Mucosa of rectum (tissue), 2 donors: ENCODE results near the gene JTB.
"Not testable (repeated sequence)": the region's sequence is repeated elsewhere in the genome, so short reads cannot be mapped to it uniquely, and the experiment has no call there.

ENCODE experiments used
- H3K27ac ChIP-seq, 2 donors: one replicate each; pipeline ENCODE4 v1.7.0; 2013; ENCODE audit warnings: inconsistent platforms in 2 of 2, low read depth in 2 of 2, low read length in 2 of 2
- H3K27me3 ChIP-seq, 2 donors: one replicate each; pipeline ENCODE4 v1.7.0; 2013; ENCODE audit warnings: low read length in 2 of 2; ENCODE audit not compliant: control insufficient read depth in 2 of 2, insufficient read depth in 2 of 2
- H3K36me3 ChIP-seq, 2 donors: one replicate each; pipeline ENCODE4 v1.7.0; 2013; ENCODE audit warnings: low read length in 2 of 2; ENCODE audit not compliant: control insufficient read depth in 2 of 2, insufficient read depth in 2 of 2
- H3K4me1 ChIP-seq, 2 donors: one replicate each; pipeline ENCODE4 v1.7.0; 2013; ENCODE audit warnings: low read length in 2 of 2, mild to moderate bottlenecking in 1 of 2; ENCODE audit not compliant: control insufficient read depth in 2 of 2, insufficient read depth in 2 of 2
- H3K4me3 ChIP-seq, 2 donors: one replicate each; pipeline ENCODE4 v1.7.0; 2013; ENCODE audit warnings: low read length in 2 of 2
- H3K9ac ChIP-seq, 2 donors: one replicate each; pipeline ENCODE4 v1.7.0; 2013; ENCODE audit warnings: low read length in 2 of 2, low read depth in 1 of 2, mild to moderate bottlenecking in 1 of 2
- H3K9me3 ChIP-seq, 2 donors: one replicate each; pipeline ENCODE4 v1.7.0; 2013; ENCODE audit warnings: low read length in 2 of 2; ENCODE audit not compliant: control insufficient read depth in 2 of 2
- donor health status: healthy.
- donor health status: Normal muscosa, but diverticular disease.

JTB gene

DNA sequence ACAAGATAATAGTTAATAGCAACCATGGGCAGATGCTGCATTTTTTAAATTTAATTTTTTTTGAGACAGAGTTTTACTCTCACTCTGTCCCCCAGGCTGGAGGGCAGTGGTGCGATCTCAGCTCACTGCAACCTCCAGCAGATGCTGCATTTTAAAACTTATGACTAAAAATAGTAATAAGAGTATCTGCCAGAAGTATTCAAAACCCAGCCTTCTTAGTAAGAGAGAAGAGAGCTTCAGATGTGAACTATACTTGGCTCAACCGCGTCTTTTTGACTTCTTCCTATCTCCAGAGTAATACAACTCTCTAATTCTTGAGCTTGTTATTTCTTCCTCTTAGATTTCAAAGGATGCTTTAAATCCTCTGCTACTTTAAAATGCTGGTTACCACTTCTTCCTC is 17.7 kb upstream of the JTB start:
- Histone ChIP-seq H3K9ac (no peak overlapping the region), H3K36me3 (peaks cover 21 to 22% of the 10 kb centered on the region in 2 donors), H3K27me3 (no peaks in the 10 kb centered on the region)

GRCh38 chr1:153991806-153992205 is 14.3 kb upstream of the JTB start:
- Histone ChIP-seq H3K9me3 (no peaks in the 10 kb centered on the region), H3K27ac (peak overlapping the region in 1 of 2 donors; percentile 94), H3K27me3 (no peaks in the 10 kb centered on the region), H3K36me3 (peaks cover 21 to 22% of the 10 kb centered on the region in 2 donors), H3K9ac (peak overlapping the region; percentile 96 to 99), H3K4me1 (peaks cover 12 to 20% of the 10 kb centered on the region in 2 donors), H3K4me3 (peak overlapping the region; percentile 97)

More for the DNA sequence above, 17.7 kb upstream of the JTB start:
- Histone ChIP-seq H3K27ac (no peak overlapping the region), H3K4me3 (no peak overlapping the region), H3K9me3 (no peaks in the 10 kb centered on the region), H3K4me1 (peaks cover 10 to 17% of the 10 kb centered on the region in 2 donors)

DNA sequence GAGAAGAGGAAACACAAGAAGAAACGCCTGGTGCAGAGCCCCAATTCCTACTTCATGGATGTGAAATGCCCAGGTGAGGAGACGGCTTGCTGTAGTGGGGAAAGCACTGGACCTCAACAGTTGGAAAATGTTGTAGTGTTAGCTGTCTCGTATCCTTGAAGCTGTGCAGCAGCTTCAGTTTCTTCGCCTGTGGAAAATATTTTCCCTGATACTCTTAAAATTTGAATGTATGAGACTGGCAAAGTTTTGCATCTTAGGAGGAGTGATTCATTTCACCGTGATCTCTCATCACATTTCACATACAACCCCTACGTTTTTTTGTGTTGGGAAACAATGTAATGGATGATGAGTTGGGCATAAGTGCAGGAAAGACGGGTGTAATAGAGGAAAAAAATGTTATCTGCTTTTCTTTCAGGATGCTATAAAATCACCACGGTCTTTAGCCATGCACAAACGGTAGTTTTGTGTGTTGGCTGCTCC is 13.7 kb upstream of the JTB start:
- H3K36me3 ChIP-seq: peaks cover 21 to 22% of the 10 kb centered on the region in 2 donors
- peak overlapping the region; percentile 94 for H3K27ac ChIP-seq
- no peaks in the 10 kb centered on the region for H3K9me3 ChIP-seq
- peak overlapping the region; percentile 96 to 99 for H3K9ac ChIP-seq
- peak overlapping the region; percentile 97 for H3K4me3 ChIP-seq
- H3K4me1 ChIP-seq: peaks cover 16 to 25% of the 10 kb centered on the region in 2 donors
- H3K27me3 ChIP-seq: no peaks in the 10 kb centered on the region

- no peaks in the 10 kb centered on the region for H3K27me3 ChIP-seq
- peak within 1 kb of the TSS; percentile 96 to 99 for H3K9ac ChIP-seq
- no peaks in the 10 kb centered on the region for H3K9me3 ChIP-seq
- H3K36me3 ChIP-seq: peaks cover 21 to 22% of the 10 kb centered on the region in 2 donors
- peaks cover 16 to 25% of the 10 kb centered on the region in 2 donors for H3K4me1 ChIP-seq
- H3K27ac ChIP-seq: peak within 1 kb of the TSS; percentile 94
- peak within 1 kb of the TSS; percentile 97 for H3K4me3 ChIP-seq
Observed at GRCh38 chr1:153990468-153991150, 13.1 kb upstream of the JTB start, which contains the start of gene RPS27. TSS of gene RPS27 (plus strand) at chr1:153990762. CDS start at chr1:153990797, 35 bp downstream.

DNA sequence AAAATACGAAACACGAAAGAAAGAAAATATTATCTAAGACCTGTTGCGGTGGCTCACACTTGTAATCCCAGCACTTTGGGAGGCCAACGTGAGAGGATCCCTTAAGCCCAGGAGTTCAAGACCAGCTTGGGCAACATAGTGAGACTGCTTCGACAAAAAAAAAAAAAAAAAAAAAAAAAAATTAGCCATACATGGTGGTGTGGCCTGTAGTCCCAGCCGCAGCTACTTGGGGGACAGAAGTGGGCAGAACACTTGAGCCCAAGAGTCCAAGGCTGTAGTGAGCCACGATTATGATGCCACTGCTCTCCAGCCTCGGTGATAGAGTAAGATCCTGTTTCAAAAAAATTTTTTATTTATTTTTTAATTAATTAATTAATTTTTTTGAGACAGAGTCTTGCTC is 10.1 kb upstream of the JTB start:
- H3K27me3 ChIP-seq: no peaks in the 10 kb centered on the region
- no peaks in the 10 kb centered on the region for H3K9me3 ChIP-seq
- no peak overlapping the region for H3K9ac ChIP-seq
- H3K36me3 ChIP-seq: peaks cover 7 to 8% of the 10 kb centered on the region in 2 donors
- H3K27ac ChIP-seq: no peak overlapping the region
- peaks cover 20 to 29% of the 10 kb centered on the region in 2 donors for H3K4me1 ChIP-seq
- H3K4me3 ChIP-seq: no peak overlapping the region

DNA sequence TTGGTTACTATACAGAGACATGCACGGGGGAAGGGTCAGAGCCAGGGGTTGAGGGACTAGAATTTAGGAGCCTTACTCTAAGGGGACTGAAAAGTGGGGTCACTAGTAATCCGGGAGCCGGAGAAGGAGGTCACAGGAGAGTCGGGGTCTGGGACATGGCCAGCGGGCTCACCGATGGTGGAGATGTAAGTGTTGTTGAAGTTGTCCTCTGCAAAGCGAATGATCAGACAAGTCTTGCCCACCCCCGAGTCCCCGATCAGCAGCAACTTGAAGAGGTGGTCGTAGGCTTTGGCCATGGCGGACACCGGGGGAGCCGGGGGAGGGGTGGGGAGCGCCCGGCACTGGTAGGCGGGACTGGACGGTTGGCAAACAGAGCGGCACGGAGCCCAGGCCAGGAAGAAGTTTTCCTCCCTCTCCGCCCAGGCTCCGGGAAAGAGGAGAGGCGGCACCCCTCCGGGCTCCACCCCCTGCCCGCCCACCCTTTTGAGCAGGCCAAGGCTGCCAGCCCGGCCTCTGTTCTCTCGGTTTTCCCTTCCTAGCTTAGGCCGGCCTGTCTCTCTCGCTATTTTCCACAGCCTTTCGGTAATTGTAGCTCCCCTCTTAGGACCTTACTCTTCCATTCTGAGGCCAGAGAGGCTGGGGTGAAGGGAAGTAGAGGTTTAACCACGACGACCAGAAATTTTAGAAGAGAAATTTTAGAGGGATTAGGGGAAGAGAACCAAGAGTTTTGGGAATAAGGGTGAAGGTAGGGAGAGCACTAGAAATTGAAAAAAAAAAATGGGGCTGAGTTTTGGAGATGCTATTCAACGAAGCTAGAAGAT is 8.7 kb upstream of the JTB start, which contains the start of gene RAB13:
TSS of gene RAB13 (minus strand) at position 399 of the 821 bp plus-strand sequence. CDS start at position 296, 103 bp downstream.
- Histone ChIP-seq H3K9me3 (no peaks in the 10 kb centered on the region), H3K4me3 (peak within 1 kb of the TSS; percentile 76 to 92), H3K36me3 (no peaks in the 10 kb centered on the region), H3K27me3 (no peaks in the 10 kb centered on the region), H3K27ac (peak within 1 kb of the TSS; percentile 78 to 83), H3K4me1 (peaks cover 11 to 17% of the 10 kb centered on the region in 2 donors), H3K9ac (peak within 1 kb of the TSS; percentile 72 to 83)

DNA sequence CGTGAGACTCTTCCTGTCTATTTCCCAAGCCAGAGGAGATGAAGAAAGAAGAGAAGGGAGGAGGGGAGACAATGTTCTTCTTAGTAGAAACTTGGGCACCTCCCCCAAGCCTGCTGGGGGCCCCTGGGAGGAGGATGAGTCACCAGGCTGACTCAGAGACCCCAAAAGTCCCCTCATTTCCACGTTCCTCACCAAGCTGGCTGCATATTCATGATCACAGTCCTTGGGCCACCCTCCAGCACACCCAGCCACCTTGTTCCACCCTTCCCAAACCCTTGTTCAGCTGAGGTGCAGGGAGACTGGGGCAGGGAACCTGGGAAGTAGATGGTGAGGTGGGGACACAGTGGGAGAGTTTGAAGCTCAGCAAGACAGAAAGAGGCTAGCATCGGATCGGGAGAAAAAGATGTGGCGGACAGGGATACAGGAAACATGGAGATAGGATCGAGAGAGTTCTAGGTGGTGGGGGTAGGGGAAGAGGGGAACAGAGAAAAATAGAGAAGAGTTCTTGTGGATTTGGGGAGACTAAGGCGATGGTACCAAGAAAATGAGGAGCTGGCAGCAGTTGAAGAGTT is 8.0 kb upstream of the JTB start:
- H3K27me3 ChIP-seq: no peaks in the 10 kb centered on the region
- peak overlapping the region; percentile 39 to 66 for H3K27ac ChIP-seq
- no peaks in the 10 kb centered on the region for H3K36me3 ChIP-seq
- H3K9ac ChIP-seq: peak overlapping the region; percentile 72 to 83
- H3K4me3 ChIP-seq: peak overlapping the region; percentile 76 to 92
- H3K9me3 ChIP-seq: no peaks in the 10 kb centered on the region
- peaks cover 10 to 17% of the 10 kb centered on the region in 2 donors for H3K4me1 ChIP-seq

GRCh38 chr1:153984123-153984894 is 6.8 kb upstream of the JTB start:
- Histone ChIP-seq H3K27me3 (no peaks in the 10 kb centered on the region), H3K9ac (no peak overlapping the region), H3K9me3 (no peaks in the 10 kb centered on the region), H3K4me1 (peaks cover 10 to 15% of the 10 kb centered on the region in 2 donors), H3K4me3 (peak overlapping the region in 1 of 2 donors; percentile 92), H3K36me3 (no peaks in the 10 kb centered on the region), H3K27ac (no peak overlapping the region)

GRCh38 chr1:153981735-153982134 is 4.3 kb upstream of the JTB start:
- H3K27ac ChIP-seq, H3K4me3 ChIP-seq, H3K9ac ChIP-seq, H3K36me3 ChIP-seq, H3K27me3 ChIP-seq, H3K9me3 ChIP-seq: not testable (repeated sequence)
- peaks cover 15 to 20% of the 10 kb centered on the region in 2 donors for H3K4me1 ChIP-seq
